GM19193 (cell line): ENCODE data around the gene CACNA2D3.

Experiments used
- POLR2A ChIP-seq: IDR thresholded peaks from 4 replicates; pipeline ENCODE4 v1.6.1; 2011; ENCODE audit not compliant: insufficient read depth, insufficient read length; ENCODE audit errors: extremely low read depth

CACNA2D3 gene

DNA sequence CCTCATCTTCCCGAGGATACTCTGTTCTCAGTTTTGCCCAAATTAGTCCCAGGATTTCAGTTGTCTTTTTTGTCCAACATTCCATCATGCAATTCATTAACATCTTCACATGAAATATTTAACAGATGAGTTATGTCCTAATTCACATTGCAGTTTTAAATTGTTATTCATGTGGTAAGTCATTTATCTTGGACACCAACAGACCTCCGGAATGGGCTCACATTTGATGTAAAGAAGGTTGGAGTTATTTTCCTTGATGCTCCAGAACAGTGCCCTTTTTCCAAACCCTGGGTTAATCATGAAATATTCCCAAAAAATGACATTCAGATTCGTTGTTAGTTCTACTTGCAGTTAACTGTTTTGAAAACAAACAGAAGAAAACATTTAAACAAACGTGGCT, 838.3 kb downstream of the CACNA2D3 start:
- no peak for TF ChIP-seq POLR2A

DNA sequence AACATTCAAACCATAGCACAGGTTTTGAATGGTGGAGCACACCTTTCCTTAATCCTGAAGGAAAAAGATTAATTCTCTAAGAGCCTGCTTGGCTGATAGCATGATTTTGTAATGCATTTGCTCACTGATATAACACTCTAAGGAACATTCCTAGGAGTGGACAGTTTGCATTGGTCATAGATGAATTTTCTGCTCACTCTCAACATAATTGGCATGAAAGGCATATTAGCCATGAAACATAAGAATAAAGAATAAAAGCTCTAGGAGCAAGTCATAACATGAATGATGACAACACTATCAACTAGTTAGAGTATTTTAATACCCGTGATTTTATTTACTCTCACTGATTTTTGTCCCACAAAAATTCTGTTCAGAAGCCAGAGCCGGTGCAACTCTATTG, 839.8 kb downstream of the CACNA2D3 start:
- TF ChIP-seq POLR2A, result no peak

DNA sequence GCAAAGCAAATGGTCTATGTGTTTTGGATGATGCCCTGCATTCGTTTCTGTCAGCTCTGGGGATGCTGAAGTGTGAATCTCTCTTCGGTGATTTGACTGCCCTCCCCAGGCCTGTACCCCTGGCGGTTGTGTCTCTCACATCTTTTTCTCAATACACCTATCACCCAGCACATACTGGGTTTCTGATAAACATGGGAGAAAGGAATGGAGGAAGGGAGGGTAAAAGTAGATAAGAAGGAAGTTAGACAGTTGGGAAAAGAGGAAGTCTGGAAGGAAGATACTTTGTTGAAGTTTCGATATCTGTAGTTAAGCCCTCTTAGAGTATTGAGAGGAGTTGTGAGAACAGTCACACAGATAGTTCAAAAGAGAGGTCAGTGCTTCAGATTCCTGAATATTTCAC, 841.3 kb downstream of the CACNA2D3 start:
- TF ChIP-seq POLR2A, result no peak

DNA sequence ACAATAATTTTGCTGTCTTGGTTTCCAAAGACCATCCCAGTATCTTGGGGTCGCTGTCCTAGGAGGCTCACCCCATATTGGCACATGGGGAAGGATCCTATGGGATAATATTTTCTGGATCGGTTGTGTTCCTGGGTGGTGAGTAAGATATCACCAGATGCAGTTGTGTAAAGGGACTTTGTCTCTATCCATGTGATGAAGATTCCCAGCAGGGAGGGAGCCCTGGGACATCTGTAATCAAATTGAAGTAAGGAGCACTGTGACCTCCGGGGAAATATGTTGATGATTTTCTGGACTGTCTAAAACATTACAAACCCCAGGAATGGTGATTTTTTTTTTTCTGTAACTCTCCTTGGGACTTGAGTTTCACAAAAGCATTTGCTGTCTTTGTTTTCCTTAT, 841.7 kb downstream of the CACNA2D3 start:
- TF ChIP-seq POLR2A, result no peak

DNA sequence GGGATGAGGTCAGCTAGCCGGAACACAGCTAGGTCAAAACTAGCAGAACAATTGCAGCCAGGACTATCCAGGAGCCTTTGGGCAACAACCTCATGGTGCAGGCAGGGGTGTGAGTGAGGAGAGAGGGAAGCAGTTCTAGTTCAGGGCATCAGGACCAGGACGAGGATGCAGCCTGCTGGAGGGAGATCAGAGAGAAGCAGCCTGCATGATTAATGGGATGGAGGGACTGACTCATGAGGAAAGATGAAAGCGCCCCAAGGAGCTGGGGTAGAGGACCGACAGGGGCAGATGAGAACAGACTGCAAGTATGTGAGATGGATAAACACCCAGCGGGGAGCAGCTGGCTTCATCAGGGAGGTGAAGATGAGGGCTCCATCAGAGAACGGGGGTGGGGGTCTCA, 843.4 kb downstream of the CACNA2D3 start:
- no peak for TF ChIP-seq POLR2A

DNA sequence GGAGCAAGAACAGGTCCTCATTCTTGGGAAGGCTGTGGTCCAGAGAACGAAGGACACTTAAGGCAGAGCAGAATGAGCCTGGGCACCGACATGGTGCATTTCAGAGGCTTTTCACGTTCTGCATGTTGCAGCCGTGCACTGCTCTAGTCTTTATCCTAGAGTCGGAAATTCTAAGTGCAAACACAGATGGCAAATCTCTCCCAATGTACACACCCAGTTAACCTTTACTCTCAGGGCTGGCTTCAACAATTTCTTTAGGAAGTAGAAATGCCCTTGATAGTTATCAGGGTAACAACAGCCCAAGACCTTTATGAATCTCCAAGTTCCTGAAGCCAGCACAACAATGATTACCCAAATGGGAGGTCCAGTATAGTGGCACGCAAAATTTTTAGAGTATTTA, 844.6 kb downstream of the CACNA2D3 start:
- no peak for TF ChIP-seq POLR2A

DNA sequence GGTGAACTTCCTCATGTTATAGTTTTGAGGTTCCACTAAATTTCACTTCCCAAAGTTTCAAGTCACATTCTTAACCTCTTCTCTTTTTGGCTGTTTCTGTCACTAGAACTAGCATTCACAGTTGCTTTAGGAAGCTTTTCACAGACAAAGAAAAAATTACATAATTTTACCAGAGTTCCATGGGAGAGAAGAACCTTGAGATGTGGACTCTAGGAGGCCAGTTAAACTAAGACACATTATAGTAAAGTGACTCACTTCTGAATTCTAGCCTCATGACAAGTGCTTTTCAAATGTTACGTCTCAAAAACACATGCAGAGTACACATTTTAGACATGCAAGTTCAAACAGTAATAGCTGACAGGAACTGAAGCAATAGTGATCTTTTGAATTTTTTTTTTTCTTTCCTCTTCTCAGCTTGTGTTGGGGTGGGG, 845.4 kb downstream of the CACNA2D3 start:
- TF ChIP-seq POLR2A, result no peak

DNA sequence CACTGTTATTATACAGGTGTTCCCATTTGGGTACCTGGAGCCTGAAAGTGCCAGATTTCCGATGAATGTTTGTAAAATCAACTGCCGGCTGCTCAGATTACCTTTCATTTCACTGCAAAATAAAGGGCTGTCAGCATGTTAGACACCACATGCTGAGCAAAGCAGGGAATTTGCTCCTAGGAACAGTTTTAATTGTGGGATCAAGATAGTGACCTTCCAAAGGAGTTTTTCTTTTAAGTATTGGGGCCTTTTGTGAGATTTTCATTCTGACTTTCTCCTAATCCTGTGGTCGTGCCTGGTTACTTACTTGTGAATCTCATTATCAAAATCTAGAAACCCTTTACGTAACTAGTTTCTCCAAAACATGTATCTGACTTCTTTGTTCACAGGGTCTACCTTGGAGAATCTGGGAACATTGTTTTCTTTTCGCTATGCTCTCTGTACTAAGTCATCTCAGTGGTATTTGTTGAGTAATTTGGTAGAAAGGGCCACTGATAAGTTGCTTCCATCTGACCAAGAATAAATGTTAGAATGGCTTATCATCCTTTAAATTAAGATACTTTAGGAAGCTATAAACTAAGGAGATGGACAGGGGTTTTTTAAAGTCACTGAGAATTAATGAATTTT, 846.3 kb downstream of the CACNA2D3 start:
- no peak for TF ChIP-seq POLR2A

DNA sequence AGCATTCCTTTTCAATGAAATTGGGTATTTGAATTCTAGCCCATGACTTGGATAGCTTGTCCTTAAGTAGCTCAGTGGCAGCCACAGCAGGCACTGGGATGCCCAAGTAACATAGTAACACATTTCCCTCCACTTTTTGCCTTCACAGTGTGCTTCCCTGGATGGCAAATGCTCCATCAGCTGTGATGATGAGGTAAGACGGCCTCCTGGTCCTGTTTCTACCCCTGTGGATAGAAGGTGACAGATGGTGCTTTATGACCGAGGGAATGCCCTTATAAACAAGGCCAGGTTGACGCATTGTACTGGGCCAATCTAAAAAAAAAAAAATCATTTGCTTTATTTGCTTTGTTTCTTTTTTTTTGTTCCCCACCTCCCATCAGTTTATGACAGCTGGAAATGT, 847.3 kb downstream of the CACNA2D3 start:
- TF ChIP-seq POLR2A, result no peak

DNA sequence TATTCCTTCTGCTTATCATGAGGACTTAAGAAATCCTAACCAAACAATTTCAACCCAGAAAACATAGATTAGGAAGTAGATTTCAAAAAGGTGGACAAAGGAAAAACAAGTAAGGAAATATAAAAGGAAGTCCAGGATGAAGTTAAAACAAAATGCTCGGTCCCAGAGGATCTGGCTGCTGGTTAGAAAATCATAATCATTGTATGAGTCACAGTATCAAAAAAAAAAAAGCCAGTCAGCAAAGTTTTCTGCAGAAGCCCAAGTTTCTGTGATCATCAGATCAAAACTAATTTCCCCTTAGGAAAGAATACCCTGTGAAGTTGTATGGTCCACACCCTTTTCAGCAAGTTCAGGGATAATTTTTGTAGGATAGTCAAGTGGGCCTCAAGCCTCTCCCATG, 848.5 kb downstream of the CACNA2D3 start:
- no peak for TF ChIP-seq POLR2A

DNA sequence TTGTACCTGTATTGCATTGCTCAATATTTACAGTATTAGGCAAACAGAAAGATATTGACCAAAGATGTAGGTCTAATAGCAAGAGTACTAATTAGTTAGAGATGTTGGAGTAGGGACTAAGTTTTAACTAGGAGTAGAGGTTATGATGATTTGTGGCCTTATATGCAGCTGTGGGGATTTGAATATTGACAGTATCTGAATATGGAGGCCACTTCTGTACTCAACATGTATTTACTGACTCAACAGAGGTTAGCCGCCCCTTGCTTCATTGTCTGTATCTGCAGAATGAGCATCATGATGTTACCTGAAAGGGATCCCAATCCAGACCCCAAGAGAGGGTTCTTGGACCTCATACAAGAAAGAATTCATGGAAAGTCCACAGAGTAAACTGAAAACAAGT, 855.1 kb downstream of the CACNA2D3 start:
- TF ChIP-seq POLR2A, result no peak

DNA sequence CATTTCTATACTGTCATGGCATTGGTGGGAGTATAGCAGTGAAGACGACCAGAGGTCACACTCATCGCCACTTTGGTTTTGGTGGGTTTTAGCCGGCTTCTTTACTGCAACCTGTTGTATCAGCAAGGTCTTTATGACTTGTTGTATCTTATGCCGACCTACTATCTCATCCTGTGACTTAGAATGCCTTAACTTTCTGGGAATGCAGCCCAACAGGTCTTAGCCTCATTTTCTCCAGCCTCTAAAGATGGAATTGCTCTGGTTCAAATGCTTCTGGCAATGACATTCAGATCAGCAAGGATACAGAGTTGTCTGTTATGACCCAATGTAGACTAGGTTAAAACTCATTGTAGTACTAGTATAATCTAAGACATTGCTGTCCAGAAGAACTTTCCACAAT, 860.5 kb downstream of the CACNA2D3 start:
- no peak for TF ChIP-seq POLR2A

DNA sequence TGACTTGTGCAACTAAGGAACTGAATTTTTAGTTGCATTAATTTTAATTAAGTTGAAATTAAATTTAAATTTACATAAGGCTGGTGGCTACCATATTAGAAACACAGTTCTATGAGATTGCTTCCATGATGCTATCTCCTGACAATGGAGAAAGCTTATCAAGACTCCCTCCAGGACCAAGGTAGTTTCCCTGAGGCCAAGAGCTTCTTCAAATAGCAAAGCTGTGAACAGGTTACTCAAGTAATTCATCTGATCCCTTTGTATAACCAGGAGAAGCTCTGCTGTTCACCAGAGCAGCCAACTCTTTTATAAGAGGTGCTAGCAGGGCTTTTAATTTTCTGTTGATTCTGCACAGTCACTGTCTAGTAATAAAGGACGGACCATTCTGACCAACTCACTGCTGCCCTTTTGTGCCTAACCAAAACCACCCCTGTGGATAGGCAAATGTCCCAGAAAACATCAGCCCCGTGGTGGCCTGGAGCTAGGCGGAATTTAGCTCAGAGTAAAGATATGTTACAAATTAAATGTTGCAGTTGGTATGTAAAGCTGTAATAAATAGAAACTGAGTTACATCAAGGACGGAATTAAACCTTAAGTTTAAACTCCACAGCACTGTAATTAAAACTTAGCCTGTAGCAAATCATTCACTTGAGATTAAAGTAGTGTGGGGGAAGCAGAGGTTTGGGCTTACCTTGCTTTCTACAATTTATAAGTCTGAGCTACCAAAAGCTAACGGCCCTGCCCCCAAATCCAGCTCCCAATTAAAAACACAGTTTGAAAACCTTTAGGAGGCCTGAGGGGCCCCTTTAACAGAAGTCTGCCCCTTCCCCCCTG, 861.1 kb downstream of the CACNA2D3 start:
- TF ChIP-seq POLR2A, result no peak

DNA sequence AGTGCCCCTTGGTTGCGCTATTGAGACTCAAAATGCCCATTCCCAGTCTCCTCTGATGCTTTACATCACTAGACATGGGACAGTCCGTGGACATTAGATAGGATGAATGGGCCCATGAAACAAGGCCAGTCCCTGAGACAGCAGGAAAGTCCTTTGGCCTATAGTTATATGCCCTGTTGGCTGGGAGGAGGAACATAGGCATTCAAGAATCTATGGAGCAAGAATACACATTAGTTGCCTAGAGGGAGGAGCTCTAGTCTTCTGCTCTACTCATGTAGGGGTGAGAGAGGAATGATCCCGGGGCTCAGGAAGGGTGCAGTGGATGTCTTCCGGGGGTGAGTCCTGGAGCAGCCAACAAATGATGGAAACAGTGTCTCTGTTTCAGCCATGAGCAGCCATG, 863.5 kb downstream of the CACNA2D3 start:
- TF ChIP-seq POLR2A, result no peak

DNA sequence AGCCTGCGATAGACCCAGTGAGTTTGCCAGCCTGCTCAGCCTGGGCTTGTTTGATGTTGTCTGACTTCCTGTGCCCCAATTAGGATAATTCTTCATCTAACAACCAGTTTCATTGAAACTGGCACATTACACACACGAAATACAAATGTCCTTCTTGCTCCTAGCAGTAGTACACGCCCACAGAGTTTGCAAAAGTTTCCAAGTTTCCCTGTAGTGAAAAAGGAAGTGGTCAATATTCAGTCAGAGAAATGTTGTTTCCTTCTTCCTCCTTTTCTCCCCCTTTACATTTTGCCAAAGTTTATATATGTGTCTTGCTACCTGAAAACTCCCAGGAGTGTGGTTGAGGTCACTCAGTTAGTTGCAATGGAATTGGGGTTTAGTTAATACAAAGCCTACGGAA, 863.9 kb downstream of the CACNA2D3 start:
- TF ChIP-seq POLR2A, result no peak

DNA sequence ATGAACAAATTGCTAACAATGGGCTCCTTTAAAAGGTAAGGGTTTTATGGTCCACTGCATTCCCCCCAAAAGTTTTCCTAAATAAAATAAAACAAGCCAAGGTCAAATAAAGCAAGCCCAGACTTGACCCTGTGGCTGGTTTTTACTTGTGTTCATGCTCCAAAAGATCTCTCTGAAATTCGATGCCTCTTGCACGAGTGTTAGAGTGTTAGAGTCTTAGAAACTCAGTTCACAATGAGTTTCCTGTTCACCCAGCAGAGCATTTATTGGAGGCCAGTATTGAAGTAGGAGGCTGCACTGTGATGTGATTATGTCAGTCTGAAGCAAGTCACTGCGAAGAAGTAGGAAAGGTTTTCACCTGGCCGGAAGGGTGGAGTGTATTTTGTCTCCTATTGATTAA, 865.4 kb downstream of the CACNA2D3 start:
- TF ChIP-seq POLR2A, result no peak
